ENCODE results near the gene CCL4L2.
"Not testable (repeated sequence)": the region's sequence is repeated elsewhere in the genome, so short reads cannot be mapped to it uniquely, and the experiment has no call there.

CCL4L2 gene

DNA sequence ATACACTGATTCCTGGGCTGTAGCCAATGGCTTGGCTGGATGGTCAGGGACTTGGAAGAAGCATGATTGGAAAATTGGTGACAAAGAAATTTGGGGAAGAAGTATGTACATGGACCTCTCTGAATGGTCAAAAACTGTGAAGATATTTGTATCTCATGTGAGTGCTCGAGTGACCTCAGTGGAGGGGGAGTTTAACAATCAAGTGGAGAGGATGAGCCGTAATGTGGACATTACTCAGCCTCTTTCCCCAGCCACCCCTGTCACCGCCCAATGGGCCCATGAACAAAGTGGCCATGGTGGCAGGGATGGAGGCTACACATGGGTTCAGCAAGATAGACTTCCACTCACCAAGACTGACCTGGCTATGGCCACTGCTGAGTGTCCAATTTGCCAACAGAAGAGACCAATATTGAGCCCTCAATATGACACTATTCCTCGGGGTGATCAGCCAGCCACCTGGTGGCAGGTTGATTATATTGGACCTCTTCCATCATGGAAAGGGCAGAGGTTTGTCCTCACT is 10.8 kb downstream of the CCL4L2 start:
- DNase-seq (ENCODE audit: low spot score) = not testable (repeated sequence)

DNA sequence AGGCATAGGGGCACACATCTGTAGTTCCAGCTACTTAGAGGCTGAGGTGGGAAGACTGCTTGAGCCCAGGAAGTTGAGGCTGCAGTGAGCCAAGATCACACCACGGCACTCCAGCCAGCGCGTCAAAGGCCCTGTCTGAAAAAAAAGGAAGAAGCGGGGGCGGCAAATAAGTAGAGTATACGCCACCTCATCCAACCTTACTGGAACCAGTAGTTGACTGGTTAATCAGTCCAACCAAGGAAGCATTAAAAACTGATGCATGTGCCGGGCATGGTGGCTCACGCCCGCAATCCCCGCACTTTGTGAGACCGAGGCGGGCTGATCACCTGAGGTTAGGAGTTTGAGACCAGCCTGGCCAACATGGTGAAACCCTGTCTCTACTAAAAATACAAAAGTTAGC is 12.1 kb downstream of the CCL4L2 start:
- DNase-seq (ENCODE audit: low spot score) = not testable (repeated sequence)

DNA sequence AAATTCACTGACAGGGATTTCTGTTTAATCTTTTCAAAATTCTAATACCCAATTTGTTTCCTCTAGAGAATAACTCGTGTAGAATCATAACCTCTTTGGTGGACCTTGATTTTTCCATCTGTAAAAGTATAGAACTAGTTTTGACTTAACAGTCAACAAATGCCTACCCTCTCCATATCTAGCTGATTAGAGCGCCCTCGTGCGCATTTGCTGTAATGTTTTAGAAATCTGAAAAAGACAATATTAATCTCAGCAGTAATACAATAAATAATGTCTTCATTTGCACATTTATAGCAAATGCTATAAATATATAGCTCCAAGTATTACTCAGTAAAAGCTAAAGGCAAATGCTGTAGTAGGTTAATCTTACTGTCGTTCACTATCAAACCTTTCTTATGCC is 18.8 kb downstream of the CCL4L2 start:
- not testable (repeated sequence) for DNase-seq (ENCODE audit: low spot score)

DNA sequence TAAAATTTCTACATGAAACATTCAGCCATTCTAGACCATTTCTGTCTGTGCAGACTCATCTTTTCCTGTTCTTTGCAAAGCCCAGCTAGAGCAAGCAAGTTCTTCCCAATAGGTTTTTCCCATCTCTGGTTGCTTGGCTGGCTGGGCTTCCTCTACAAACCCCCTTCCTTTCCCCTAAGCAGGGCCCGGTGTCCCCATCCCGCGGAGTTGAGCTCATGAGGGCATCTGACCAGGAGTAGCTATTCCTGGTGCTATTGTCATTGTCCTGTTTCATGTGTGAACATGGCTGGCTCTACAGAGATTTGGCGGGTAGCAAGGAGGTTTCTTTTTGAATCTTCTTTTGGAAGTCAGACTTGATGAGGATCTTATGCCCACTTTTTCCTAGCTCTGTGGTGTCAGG is 31.2 kb downstream of the CCL4L2 start:
- DNase-seq (ENCODE audit: low spot score) = not testable (repeated sequence)

Small RNAs within 50 kb of the gene (small RNA-seq; reads per million reads assigned to genes)
- 0 reads per million in 2 experiments for gene AC243829.3
- 0 reads per million in 2 experiments for gene AC243829.6
